ENCODE data around the gene CDH23.

The CDH23 gene

GRCh38 chr10:71442000-71442399, 45.3 kb downstream of the CDH23 start:
- no peak for DNase-seq

GRCh38 chr10:71442859-71443570, 46.3 kb downstream of the CDH23 start:
- no peak for DNase-seq

DNA sequence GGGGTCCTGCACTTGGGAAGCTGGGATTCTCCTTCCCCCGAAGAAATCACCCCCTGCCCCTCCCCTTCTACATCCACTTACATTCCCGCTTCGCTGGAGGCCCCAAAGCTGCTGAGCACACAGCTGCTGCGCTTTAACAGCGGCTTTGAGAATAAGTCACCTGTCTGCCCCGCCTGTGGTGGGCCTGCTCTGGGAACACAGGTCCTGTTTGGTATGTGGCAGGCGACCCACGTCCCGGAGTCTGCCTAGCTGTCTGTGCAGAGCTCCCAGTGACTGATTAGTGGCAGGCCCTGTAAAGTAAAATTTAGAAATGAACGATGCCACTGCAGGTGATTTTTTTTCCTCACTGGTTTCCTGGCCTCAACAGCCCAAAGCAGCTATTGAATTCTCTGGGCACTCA, 47.0 kb downstream of the CDH23 start:
- DNase-seq: no peak

GRCh38 chr10:71444284-71445054, 47.7 kb downstream of the CDH23 start:
- DNase-seq: no peak

- DNase-seq: no peak
These were observed 51.0 kb downstream of the CDH23 start for GRCh38 chr10:71447676-71448075.

DNA sequence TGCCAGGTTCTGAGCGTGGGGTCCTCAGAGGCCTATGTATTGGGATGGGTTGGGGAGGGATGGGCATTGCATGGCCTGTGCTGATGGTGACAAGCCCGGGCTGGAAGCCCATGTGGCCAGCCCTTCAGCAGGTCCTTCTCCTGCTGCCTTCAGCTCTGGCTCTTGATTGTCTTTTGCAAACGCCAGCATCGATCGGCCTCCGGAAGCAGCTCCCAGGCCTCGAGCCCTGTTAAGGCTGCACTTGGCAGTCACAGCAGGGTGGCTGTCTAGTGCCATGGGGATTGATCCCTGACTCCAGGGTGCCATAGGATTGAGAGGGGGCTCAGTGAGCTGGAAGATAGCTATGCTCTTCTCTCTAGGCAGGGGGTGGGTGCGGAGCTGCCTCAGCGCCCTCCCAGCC, 51.4 kb downstream of the CDH23 start:
- no peak for DNase-seq

DNA sequence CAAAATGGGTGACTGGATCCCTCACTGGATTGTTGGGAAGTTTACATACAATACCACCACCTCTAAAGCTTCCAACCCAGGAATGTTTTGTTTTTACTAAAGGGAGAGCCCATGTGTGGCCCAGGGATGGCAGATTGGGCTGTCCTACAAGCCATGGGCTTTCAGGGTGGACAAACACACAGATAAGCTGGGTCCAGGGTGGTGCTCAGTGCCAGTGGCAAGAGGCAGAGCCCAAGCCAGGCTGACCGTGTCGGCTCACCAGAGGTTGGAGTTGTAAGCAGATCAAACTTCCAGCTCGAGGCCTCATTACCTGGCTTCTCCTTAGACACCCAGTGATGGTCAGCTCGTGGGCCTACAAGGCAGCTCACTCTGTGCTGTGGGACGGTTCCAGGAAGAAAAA, 52.3 kb downstream of the CDH23 start:
- no peak for DNase-seq

DNA sequence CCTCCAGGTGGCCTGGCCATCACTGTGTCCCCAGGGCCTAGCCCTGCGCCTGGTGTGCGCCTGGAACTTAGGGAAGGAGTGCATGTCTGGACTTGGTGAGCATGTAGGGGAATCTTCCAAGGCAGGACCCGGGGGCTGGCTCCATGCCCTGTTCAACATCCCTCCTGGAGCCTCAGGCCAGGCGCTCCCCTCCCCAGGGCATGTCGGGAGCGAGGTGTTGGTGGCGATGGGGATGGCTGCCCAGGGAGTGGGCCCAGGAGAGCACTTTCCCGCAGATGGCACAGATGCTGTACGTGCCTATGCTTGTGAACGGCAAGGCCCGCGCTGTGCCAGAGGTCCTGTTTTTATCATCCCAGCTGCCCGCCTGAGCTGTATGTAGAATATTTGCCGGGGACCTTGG, 55.0 kb downstream of the CDH23 start:
- DNase-seq: no peak

DNA sequence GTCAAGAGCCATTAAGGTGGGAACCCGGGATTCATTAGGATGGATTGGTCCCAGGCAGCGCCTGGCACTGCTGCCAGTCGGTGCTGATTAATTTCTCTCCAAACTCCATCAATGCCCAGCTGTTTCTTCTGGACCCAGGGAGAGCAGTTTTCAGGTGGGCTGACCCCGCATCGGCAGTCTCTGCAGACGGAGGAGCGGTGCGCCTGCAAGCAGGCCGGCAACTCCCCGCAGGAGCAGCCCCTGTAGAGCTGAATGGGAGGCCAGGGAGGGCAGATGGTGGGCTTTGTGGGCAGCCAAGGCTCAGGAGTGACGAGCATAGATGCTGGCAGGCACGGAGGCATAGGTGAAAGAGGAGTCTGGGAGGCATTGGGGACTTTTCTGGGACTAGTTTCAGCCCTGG, 56.5 kb downstream of the CDH23 start:
- DNase-seq: no peak

DNA sequence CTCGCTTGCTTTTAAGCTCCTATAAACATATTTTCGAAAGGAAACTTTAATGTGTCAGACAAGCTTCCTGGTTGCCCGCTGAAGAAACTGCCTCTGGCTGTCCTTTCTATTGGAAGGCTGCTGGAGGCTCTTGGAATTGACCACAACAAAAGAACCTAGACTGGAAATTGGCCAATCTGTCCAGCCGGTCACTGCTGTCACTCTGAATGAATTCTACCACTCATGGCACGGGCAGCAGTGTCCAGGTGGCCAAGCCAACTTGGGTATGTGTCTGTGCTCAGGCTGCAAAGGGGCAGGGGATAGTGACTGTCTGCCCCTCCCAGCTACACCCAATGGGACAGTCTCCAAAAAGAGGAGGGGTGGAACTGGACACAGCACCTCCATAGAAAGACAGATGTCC, 57.6 kb downstream of the CDH23 start:
- no peak for DNase-seq

DNA sequence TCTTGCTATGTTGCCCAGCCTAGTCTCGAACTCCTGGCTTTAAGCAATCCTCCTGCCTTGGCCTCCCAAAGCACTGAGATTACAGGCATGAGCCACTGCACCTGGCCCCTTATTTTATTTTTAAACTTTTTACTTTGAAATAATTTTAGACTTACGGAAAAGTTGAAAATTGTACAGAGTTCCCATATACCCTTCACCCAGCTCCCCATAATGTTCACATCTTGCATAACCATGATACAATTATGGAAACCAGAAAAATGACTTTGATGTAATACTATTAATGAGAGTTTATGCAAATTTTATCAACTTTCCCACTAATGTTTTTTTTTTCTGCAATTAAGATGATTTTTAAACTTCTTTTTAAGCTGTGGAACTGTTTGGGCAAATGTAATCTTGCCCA, 58.3 kb downstream of the CDH23 start:
- DNase-seq: no peak

GRCh38 chr10:71456631-71457030, 59.9 kb downstream of the CDH23 start:
- no peak for DNase-seq

- DNase-seq: no peak
These were observed 61.2 kb downstream of the CDH23 start for GRCh38 chr10:71457908-71458307.

- peak; percentile 4 to 15 for DNase-seq
These were observed 61.7 kb downstream of the CDH23 start for GRCh38 chr10:71458387-71458786.

DNA sequence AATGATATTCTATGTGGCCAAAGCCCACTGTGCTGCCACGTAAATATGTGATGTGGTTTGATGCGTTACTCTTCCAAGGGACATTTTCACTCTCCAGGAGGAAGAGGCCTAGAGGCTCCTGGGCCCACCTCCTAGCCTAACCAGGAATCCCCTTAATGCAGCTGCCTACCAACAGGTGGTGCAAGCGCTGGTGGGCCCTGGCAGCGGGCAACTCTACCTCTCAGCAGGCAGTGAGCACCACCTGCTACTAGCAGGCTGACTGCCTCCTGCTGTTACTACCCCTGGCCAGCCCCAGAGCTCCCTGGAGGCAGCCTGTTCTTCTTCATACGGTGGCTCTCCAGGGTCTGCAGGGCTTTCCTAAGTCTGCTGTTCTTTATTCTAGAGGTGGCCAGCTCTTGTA, 62.8 kb downstream of the CDH23 start:
- no peak for DNase-seq

GRCh38 chr10:71460615-71461014, 63.9 kb downstream of the CDH23 start:
- no peak for DNase-seq

GRCh38 chr10:71461457-71461856, 64.7 kb downstream of the CDH23 start:
- DNase-seq: no peak

GRCh38 chr10:71462062-71462935, 65.6 kb downstream of the CDH23 start:
- no peak for DNase-seq

DNA sequence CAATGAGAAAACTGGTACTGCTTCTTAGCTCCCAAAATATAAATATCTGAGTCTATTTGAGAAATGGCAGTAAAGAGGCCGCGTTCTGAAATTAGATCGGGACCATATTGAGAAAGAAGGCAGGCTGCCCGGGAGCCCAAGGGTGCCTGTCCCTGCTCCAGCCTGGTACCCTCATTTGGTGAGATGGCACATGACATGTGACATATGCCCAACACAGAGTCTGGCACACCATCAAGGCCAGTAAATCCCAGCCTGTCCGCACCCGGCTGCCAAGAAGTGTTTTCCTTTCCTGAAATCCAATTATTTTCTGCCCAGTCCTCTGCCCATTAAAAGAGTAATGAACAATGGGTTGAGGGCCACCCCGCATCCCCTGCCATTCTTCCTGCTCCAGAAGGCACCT, 66.4 kb downstream of the CDH23 start:
- no peak for DNase-seq

DNA sequence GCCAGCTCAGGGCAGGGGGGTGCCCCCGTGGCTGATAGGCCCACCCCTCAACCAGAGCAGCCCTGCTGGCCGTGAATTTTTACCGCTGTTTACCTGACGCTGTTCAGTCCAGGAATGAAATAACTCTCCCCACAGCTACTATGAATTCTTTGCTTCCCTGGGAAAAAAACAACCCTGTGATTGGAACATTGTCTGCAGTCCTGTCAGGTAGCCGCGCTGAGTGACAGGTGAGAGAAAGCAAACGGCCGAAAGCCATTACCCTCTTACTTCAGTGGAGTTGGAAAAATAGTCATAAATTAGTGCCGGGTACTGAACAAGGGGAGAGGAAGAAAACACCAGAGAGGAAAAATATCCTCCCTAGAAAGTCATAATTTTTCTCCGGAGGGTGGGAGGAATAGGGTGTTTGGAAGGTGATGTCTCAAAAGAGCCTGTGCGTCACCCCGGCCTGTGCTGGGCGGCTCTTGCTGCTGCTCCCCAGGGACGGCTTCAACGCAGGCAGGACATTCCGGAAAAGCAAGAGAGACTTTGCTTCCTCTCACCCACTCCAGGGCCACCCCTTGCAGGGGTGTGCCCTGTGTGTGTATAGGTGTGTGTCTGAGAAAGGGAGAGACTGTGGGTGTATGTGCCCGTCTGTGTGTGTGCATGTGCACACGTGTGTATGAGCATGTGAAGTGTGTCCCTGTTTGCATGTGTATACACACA, 69.0 kb downstream of the CDH23 start:
- DNase-seq: no peak

GRCh38 chr10:71466330-71466729, 69.6 kb downstream of the CDH23 start:
- no peak for DNase-seq

DNA sequence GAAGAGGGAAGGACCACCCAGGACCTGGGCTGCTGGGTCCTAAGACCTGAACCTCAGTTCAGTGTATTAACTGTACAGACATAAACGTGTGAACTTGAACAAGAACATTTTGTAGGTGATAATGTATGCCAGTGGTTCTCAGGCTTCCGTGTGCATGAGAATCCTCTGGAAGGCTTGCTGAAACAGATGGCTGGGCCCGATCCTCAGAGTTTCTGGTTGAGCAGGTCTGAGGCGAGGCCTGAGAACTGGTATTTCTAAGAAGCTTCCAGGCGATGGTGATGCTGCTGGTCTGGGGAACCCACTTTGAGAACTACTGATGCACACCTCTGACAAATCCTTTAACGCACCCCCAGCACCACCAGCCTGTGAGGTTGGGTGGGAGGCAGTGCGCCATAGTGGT, 70.4 kb downstream of the CDH23 start:
- DNase-seq: no peak
